ENCODE data around the gene SFN.

GRCh38 chr1:26833432-26834405, 29.2 kb upstream of the SFN start:
- TF ChIP-seq EZH2phosphoT487 (IDR thresholded peaks at IDR 0.05) (no peak), CTCF (IDR thresholded peaks at IDR 0.05) (no peak), EZH2 (IDR thresholded peaks at IDR 0.05) (no peak)

All from neural progenitor cell (in vitro differentiated cells).